ENCODE measurements around the gene AKAP13.

GRCh38 chr15:85377269-85377668 is 3.1 kb upstream of the AKAP13 start:
- no peak for TF ChIP-seq CTCF (conservative IDR thresholded peaks at IDR 0.05; ENCODE audit: low read depth, low read length)
- no peak for TF ChIP-seq EZH2 (IDR thresholded peaks at IDR 0.05; ENCODE audit: borderline replicate concordance, low read depth, low read length, poor library complexity, severe bottlenecking)

Data from A673 (cell line).